Measurements from ENCODE around the gene PACSIN2. TPM values are rescaled to one million over a fixed set of nuclear protein-coding genes. Genes with fewer than 3 reads are reported as not detected.

PACSIN2 gene
- total RNA-seq, 1 donor from 2014 or later: 62.1 TPM

DNA sequence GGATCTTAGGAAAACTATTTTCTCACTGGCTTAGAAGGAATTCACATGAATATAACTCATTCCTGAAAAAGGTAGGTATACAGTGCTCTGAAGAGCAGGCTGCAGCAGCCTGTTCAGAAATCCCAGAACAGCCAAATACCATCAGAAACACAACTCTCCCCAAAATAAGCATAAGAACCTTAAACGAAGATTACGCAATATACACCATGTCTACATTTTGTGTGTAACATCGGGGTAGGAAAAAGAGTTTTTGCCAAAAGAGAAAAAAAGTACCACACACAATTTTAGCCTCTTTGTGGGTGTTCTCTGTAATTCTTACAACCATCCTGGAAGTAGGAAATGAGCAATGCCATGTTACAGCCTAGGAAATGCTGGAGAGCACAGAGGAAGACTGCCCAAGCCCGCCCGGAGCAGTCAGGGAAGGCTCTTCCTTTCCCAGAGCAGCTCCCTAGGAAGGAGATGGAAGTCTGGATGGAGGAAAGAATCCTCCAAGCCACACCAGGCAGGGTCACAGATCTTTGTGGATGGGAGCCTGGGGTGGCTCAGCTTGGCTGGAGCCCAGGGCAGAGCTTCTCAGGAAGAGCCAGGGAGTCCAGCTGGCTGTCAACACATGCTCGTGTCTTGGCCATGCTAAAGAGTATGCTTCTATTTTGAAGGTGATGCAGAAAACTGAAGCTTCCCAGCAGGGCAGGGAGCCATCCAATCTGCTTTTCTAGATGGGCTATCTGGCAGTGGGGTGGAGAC is 108.2 kb downstream of the PACSIN2 start:
- no peak for DNase-seq (ENCODE audit: low read depth, low spot score)

- DNase-seq (ENCODE audit: low read depth, low spot score): no peak
Measured at GRCh38 chr22:42905702-42906183, 109.2 kb downstream of the PACSIN2 start.

DNA sequence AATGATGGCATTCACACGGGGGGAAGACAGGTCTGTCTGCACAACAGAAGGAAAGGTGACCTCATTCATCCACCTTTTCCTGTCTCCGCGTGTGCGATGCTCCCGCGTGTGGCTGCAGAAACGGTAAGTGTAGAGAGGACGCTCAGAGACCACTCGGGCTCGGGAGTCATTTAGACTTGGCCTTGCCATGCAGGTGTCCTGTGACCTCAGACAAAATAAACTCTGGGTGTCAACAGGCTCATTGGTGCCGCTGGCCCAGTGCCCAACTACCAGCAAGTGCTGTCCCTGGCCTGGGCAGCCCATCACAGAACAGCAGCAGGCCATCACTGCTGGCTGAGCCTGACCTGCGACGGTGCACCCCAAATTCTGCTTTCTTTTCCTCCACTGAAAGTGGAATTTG is 109.7 kb downstream of the PACSIN2 start:
- no peak for DNase-seq (ENCODE audit: low read depth, low spot score)

- DNase-seq (ENCODE audit: low read depth, low spot score): no peak
Measured at GRCh38 chr22:42904050-42904449, 110.9 kb downstream of the PACSIN2 start.

DNA sequence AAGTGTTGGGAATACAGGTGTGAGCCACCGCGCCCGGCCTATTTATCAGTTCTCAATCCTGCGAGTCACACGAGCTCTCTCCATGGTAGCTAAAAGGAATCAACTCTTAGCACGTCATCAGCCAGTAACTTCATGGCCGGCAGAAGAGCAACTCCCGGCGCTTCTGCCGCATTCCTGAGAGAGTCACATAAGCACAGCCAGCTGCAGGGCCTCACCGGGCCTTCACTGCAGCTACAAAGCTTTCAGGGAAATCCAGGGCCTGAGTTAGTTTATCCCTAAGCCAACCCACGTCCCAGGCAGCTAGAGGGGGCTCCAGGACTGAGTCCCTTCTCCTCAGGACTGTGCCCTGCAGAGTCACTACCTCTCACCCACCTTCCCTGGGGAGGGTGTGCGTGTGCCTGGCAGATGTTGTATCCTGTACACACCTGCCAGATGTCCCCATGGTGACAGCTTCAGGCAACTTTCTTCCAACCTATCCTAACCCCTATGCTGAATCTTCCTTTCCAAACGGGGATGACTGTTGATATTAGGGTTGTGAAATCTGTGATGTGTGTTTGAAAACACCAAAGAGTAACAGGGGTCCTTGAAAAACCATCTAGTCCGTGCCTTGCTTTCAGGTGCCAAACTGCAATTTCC is 112.0 kb downstream of the PACSIN2 start:
- no peak for DNase-seq (ENCODE audit: low read depth, low spot score)

GRCh38 chr22:42901790-42902508 is 113.0 kb downstream of the PACSIN2 start:
- no peak for DNase-seq (ENCODE audit: low read depth, low spot score)

GRCh38 chr22:42897960-42898359 is 117.0 kb downstream of the PACSIN2 start:
- DNase-seq (ENCODE audit: low read depth, low spot score): no peak

DNA sequence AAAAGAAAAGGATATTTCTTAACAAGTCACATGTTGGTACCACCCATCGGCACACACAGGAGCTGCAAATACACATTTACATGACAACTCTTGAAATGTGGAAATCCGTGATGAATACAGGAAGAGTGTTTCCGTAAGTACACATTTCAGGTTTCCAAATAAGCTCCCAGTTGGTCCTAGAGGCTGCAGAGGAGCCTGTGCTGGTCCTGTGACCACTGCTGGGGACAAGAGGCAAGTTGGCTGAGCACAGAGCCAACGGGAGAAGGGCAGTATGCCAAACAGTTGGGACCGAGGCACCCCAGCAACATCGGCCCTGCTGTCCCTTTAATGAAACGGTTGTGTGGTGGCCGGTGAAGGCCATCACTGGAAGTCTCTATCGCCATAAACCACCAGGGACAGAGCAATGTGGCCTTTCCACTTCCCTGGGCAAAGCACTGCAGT is 119.4 kb downstream of the PACSIN2 start:
- no peak for DNase-seq (ENCODE audit: low read depth, low spot score)

- no peak for DNase-seq (ENCODE audit: low read depth, low spot score)
Measured at GRCh38 chr22:42895087-42895486, 119.9 kb downstream of the PACSIN2 start.

DNA sequence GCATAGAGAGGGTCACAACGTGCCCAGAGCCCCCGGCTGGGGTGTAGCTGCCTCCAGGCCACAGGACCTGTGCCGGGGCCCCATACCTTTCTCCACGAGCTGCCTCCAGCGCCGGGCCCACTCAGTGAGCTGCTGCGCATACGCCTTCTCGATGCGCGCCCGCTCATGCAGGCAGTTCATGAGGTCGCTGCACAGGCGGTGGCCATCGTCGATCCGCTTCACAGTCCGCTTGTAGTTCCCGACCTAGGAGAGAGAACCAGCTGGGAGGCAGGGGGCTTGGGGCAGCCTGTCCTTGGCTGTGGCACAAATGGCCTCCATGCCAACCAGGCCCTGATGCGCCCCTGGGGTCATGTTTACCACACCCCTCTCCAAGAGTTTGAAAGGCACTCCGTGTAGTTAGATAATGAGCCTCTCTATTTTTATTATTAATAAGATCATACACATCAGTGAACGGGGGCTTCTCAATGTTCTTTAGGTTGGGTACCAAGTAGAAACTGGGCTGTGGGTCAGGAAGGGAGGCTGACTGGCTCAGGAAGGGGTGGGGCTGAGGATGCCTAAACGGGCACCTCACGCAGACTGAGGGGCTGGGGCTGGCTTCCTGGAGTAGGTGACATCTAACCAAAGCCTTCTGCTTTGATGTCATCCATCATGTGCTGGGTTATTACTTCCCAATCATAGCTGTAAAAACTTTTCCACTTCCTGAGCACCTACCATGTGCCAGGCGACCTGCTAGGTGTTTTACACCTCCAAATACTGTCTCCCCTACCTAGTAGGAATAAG is 121.4 kb downstream of the PACSIN2 start:
- no peak for DNase-seq (ENCODE audit: low read depth, low spot score)

- no peak for DNase-seq (ENCODE audit: low read depth, low spot score)
Measured at GRCh38 chr22:42892571-42893316, 122.2 kb downstream of the PACSIN2 start.

DNA sequence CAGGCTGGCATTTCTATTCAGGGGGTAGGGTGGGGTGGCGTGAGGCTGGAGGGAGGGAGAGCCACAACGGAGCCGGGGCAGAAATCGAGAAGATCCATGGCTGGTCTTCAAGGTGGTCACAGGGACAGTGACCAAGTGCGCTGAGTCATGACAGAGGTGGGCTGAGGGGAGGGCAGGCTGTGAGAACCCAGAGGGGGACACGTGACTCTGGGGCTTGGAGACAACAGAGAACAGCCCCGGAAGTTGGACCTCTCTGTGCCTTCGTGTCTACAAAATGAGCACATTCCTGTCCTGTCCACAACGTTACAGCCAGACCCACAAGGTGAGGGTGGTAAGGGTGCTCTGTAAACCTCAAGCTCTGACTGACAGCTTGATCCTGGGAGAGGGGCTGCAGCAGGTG is 122.8 kb downstream of the PACSIN2 start:
- no peak for DNase-seq (ENCODE audit: low read depth, low spot score)

GRCh38 chr22:42891696-42892095 is 123.3 kb downstream of the PACSIN2 start:
- DNase-seq (ENCODE audit: low read depth, low spot score): no peak

DNA sequence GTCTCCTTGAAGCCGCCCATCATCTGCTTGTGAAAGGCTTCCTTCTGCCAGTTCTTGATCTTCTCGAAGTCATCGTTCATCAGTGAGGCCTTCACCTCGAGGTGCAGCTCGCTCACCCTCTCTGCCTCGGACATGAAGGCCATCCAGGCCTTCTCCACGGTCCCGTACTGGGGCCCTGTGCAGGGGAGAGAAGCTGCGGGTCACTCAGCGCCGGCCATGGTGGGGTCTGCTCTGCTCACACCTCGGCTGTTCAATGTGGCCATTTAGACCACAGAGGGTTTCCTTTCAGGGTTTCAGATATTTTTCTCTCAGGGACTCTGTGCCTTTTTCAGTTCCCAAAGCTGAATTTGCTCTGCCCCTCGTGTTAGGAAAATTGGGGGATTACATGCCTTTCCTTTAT is 123.9 kb downstream of the PACSIN2 start:
- no peak for DNase-seq (ENCODE audit: low read depth, low spot score)

DNA sequence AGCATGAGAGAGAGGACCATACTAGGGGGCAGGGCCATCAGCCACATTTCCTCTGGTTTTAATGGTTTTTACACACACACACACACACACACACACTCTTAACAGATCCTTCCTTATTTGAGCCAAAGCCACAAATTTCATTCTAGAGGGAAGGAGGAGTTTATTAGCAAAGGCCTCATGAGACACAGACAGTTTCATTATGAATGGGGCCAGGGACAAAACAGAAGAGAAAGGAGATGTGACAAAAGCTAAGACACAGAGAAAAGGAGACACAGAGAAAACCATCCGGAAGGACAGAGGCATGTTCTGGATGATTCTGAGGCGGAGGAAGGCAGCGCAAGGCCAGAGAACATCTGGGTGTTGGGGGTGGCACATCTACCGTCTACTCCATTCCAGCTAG is 125.6 kb downstream of the PACSIN2 start:
- DNase-seq (ENCODE audit: low read depth, low spot score): no peak

- DNase-seq (ENCODE audit: low read depth, low spot score): no peak
Measured at GRCh38 chr22:42887523-42888507, 127.1 kb downstream of the PACSIN2 start.

GRCh38 chr22:42887120-42887519 is 127.8 kb downstream of the PACSIN2 start:
- no peak for DNase-seq (ENCODE audit: low read depth, low spot score)

DNA sequence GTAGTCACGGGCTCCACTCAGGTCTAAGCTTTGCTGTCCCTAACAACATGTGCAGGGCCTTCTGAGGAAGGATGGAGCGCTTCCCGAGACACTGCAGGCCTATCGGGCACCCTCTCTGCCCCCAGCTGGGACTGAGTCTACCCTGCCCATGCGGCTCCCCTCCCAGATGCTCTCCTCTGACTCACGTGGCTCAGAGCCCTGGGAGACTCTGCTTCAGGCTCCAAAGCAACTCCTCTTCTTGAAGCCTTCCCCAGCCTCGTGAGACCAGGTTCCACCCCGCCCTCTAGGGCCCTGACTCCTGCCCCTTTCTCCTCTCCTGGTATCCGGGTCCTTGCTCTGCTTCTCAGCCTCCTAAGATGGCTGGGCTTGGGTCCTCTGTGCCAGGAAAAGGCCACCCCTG is 129.5 kb downstream of the PACSIN2 start:
- no peak for DNase-seq (ENCODE audit: low read depth, low spot score)

DNA sequence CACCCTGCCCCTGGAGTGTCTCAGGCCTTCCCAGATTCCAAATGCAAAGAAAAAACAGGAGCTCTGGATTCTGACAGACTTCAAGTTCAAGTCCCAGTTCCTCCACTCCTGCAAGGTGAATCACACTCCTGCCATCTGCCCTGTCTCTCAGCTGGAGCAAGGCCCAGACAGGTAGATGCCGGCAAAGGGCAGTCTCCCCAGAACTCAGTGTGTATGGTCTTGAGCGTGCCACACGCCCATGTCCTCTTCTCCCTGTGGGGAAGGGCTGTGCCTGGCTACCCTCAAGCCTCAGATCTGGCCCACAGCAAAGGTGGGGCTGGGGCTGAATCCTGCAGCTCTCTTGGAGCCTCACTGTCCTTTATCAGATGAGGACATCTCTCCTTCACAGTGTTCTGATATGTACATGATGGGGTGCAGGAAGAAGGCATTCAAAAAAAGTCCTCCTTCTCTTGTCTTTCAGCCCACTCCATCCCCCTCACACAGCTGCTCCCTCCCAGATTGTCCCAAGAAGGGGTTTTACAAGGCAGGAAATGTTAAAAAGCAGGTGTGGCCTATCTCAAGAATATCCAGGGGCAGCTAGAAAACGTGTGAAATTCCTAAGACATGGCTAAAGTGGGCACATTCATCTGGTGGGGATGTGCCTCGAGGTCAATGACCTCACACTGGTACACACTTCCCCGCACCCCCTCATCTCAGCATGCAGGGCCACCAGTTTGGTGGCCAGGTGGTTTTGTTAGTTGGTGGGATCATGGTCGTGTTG is 130.2 kb downstream of the PACSIN2 start:
- DNase-seq (ENCODE audit: low read depth, low spot score): no peak

Data from pulmonary artery endothelial cell (primary cell).